ENCODE results near the gene DNAJA1. TPM values are rescaled to one million over a fixed set of nuclear protein-coding genes. Genes with fewer than 3 reads are reported as not detected.
"Not testable (repeated sequence)": the region's sequence is repeated elsewhere in the genome, so short reads cannot be mapped to it uniquely, and the experiment has no call there.

The DNAJA1 gene
- 95.8 and 111 TPM in 2 replicates for total RNA-seq

DNA sequence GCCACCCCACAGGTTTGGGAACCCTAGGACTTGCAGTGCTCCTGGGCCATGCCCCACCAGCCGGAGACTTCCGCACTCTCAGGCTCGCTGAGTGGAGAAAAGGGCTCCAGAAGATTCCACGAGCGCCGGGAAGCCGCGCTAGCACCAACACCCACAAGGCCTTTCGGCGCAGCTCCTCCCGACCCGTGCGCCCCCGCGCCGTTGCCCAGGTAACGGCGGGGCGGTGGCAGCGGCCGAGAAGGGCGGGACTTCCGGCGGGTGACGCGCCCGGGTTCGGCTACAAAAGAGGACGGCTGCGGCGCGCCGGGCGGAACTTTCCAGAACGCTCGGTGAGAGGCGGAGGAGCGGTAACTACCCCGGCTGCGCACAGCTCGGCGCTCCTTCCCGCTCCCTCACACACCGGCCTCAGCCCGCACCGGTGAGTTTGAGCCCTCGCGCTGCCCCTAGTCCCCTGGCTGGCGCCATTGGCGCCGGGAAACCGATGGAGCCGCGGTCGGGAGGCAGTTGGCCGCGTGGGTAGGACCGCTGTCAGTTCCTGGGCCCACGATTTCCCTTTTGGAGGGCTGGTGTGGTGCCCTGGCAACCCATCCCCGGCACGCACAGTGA lies at the start of gene DNAJA1:
DNAJA1 (plus strand) TSS at position 308 of the 606 bp plus-strand sequence. CDS start 1,212 bp downstream, outside the sequence.
- DNase-seq (ENCODE audit: low read depth in 2 of 2) = peak; percentile 71 to 91

DNA sequence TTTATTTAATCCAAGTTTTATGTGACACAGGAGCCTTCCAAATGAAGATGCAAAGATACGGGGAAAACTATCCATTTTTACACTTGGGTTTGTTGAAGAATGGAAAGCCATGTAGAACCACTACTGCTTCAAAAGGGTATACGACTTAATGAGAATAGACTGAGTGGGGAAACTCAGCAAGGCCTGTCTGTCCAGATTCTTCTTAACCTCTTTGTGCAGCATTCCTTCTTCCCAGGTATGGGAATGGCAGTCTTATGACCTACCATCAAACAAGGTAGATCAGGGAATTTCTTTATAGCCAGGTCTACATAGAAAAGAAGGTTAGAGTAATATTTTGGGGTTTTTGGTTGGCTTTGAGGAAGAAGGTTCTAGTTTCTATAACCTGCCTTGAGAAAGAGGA lies 47.0 kb upstream of the DNAJA1 start:
- DNase-seq (ENCODE audit: low read depth in 2 of 2) = no peak

DNA sequence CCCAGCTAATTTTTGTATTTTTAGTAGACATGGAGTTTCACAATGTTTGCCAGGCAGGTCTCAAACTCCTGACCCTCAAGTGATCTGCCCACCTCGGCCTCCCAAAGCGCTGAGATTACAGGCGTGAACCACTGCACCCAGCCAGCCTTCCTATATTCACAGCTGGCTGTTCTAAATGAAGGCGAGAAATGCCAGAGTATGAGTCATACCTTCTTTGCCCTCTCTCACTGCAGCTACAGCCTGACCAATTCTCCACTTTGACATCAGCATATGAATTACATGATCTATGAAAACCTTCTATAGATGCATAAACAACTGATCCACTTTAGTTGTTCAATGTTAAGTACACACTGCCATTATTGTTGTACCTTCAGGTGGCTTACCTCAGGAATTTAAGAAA lies 38.1 kb upstream of the DNAJA1 start:
- no peak for DNase-seq (ENCODE audit: low read depth in 2 of 2)

DNA sequence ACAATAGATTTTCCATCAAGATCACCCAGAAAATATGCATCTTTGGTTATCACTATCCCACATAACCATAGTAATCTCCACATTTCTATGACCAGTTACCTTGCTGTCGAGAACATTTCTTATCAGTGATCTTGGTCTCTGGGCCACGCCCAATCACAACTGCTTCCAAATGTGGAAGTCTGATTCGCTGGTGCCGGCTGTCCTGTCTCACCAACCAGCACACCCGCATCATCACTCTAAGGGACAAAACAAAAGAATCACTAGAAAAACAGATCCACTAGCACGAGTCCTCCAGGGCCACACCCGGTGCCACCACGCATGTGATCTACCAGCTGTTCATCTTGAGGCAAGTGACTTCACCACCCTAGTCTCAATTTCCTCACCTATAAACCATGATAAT lies 35.4 kb upstream of the DNAJA1 start:
- no peak for DNase-seq (ENCODE audit: low read depth in 2 of 2)

DNA sequence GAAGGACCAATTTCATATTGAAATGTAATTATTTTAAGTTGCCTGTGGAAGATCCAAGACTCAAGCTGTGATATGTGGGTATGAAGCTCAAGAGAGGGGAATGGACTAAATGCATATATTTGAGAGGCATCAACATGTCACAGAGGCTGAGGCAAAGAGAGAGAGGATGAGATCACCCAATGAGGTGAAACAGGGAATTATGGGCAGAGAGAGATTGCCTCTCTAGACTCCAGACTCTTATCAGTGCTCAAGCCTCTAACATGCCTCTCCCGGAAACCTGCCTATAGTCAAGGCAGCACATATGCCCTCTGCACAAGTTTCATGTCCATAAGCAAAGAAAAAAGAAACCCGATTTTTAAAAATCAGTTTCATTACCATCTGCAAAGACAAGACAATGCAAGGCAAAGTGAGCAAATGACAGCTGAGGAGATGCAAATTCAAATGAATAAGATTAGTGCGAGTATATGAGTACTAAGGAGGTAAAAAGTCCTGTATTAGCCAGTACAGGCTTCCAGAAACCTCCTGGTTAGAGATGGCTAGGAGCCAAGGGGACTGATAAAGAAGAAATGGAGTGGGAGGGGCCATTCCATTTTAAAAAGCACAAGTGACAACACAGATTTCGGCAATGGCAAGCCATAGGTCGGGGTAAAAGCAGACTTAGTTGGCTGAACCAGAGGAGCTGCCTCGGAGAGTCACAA lies 33.0 kb upstream of the DNAJA1 start:
- no peak for DNase-seq (ENCODE audit: low read depth in 2 of 2)

DNA sequence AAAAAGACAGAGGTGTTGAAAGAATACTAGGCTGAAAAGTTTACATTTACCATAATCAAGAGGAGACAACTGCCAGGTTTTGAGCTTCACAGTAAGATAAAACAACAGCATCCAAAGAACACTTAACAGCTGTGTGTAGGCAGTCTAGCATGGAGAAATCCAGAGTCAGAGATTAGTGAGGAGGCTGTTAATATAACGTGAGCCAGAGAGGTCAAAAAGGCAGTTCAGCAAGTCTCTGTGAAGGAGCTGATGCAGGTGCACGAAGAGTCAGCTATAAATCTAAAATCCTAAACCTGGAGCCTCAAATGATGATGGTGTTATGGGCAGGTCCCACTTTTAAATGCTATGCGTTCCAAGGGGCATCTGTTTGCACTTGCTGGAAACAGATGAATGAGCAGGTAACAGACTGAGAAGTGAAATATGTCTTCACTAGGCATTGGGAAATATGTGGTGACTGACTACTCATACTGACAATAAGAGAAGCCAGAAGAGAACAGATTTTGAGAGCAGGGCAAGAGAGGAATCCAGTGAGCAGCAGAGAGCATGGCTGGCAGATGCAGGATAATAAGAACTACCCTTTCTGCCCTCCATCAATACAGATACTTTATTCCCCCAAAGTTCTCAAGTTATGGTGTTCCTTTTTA lies 32.4 kb upstream of the DNAJA1 start:
- DNase-seq (ENCODE audit: low read depth in 2 of 2) = no peak

DNA sequence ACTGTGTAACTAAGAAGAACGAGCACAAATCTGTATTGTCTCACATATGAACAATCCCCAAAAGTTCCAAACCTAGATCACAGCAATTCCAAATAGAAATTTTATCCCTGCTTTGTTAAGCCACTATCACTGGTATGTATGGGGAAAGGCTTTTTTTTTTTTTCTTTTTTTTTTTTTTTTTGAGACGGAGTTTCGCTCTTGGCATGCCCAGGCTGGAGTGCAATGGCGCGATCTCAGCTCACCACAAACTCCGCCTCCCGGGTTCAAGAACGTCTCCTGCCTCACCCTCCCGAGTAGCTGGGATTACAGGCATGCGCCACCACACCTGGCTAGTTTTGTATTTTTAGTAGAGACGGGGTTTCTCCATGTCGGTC lies 24.4 kb upstream of the DNAJA1 start:
- DNase-seq (ENCODE audit: low read depth in 2 of 2) = not testable (repeated sequence)

DNA sequence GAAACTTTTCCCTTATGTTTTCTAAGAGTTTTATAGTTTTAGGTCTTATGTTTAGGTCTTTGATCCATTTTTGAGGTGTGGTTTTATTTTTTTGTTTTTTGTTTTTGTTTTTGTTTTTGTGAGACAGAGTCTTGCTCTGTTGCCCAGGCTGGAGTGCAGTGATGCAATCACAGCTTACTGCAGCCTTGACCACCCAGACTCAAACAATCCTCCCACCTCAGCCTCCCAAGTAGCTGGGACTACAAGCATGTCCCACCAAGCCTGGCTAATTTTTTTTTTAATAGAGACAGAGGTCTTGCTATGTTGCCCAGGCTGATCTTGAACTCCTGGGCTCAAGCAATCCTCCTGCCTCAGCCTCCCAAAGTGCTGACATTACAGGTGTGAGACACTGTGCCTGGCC lies 19.7 kb upstream of the DNAJA1 start:
- not testable (repeated sequence) for DNase-seq (ENCODE audit: low read depth in 2 of 2)

DNA sequence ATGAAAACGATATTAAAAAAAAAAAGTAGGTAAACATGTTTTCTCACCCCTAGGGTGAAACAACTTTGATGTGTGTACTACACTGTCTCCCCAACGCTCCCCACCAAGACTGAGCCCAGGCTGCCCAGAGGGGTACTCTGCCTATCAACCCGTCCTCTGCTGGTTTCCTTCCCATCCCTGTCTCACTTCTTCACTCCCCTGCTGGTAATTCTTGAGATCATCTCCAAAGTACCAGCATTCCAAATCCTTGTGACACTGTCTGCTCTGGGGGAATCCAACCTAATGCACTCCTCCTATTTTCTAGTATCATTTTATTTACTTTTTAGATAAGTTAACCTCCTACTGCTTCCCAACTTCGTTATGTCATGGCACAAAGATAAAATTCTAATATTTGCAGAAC lies 17.3 kb upstream of the DNAJA1 start:
- no peak for DNase-seq (ENCODE audit: low read depth in 2 of 2)

DNA sequence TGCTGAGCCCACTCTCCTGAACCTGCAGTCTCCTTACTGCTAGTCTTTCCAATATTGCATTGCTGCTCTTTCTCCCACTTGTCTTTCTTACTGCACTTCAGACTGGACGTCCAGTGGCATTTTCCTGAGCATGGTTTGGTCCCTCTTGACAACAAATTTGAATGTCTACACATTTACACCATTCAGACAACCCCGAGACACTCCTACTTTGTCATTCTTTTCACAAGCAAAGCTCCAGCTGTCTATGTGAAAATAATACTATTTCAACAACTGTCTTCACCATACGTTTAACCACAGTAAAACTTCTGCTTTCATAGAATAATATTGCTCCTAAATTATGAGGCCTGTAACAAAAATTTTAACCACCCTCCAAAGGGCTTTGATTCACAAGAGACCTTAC lies 13.2 kb upstream of the DNAJA1 start:
- DNase-seq (ENCODE audit: low read depth in 2 of 2) = no peak

DNA sequence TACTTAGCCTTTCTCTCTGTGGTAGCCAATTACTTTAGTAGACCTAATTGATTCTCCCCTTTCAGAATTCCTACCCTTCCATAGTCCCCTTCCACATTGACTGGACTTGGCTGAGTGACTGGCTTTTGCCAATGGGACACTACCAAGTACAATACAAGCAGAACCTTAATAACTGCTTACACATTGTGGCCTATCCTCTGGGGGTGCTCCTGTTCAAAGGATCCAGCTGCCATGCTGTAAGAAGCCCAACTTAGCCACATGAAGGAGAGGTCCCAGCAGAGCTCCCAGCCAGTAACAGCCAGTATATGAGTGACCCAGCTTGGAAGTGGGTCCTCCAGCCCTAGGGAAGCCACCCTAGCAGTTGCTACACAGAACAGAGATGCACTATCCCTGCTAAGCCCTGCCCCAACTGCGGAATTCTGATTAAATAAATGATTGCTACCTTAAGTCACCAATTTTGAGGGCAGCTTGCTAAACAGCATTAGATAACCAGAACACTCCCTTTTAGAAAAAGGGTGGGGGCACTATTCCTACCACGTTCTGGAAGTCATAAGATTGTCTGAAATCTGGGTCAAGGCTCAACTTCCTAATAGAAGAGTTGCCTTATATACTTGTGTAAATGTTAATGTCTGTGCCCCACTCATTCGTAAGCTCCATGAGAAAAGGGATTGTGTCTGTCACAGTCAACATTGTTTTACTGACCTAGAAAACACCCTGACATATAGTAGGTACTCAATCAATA lies 12.6 kb upstream of the DNAJA1 start:
- no peak for DNase-seq (ENCODE audit: low read depth in 2 of 2)

DNA sequence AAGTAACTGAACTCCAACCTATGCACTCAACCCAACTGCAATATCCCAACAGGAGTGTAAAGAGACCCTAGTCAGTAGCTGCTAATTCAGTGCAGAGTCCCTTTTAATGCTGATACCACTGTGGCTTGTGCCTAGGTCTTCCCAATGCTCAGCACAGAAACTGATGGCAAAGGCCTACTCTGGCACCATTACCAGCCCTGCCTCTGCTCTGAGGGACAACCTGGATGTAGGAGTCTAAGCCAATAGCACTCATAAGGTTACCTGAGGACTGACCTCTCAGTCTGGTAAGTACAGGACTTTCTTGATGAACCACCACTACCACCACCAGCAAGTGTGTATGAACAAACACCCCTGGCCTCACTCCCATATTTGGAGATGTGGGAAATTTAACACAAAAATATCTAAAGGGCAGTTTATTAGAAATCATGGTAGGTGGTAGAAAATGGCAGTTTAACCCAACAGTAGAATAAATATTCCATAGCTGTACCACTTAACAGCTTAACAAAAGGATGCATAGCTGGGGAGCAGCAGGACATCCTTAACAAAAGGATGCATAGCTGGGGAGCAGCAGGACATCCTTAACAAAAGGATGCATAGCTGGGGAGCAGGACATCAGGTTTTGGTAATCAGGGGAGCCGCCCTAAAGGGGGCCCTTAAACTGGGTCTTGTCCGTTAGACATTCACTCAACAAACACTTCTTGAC lies 11.0 kb upstream of the DNAJA1 start:
- DNase-seq (ENCODE audit: low read depth in 2 of 2) = no peak

DNA sequence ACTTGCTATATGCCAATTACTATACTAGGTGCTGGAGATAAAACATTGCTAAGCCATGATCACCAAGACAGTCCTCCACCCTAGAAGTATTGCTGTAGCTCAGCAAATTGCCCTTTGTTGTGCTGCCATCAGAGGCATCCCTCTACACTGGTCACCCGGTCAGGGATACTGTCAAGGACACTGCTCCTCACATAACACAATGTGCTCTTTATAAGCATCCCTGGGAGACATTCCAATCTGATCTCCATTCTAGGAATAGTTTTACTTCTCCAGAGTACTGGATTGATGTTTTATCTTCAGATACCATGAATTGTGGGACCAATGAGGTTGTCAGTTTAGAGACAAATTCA lies 10.4 kb upstream of the DNAJA1 start:
- no peak for DNase-seq (ENCODE audit: low read depth in 2 of 2)

DNA sequence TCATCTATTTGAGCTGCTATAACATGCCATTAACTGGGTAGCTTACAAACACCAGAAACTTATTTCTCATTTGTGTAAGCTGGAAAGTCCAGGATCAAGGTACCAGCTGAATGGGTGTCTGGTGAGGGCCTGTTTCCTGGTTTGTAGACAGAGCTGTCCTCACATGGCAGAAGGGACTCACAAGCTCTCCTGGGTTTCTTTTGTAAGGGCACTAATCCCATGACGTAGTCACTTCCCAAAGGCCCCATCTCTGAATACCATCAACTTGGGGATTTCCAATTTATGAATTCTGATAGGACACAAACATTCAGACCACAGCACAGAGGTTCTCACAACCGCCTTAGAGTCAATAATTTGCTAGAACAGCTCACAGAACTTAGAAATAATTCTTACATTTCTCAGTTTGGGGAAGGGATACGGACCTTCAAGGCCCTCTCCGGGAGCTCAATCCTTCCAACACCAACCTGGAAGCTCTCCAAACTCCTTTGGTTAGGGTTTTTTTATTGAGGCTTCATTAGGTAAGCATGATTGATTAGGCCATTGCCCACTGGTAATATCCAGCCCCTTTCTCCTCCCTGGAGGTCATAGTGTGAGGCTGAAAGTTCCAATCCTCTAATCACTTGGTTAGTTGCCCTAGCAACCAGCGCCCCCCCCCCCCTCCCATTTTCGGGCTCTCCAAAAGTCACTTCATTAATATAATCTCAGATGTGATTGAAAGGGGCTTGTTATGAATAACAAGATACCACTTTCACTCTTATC lies 7.6 kb upstream of the DNAJA1 start:
- DNase-seq (ENCODE audit: low read depth in 2 of 2) = no peak

DNA sequence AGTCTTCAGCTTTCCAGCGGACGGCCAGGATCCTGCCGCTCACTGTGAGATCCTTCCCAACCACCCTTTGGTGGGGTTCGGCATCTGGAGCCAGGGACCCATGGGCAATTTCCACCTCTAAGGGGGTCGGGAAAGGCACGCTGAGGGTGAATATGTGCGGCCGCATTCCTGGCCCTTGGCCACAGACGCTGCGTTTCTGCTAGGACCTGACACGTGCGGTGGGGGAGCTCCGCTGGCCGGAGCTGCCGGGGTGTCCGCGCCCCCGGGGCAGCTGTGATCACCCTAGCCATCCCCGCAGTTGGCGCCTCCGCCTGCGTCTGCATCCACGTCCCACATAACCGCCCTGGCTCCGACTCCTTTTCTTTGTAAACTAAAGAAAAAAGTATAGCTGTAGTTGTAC lies 5.3 kb upstream of the DNAJA1 start:
- DNase-seq (ENCODE audit: low read depth in 2 of 2) = no peak

DNA sequence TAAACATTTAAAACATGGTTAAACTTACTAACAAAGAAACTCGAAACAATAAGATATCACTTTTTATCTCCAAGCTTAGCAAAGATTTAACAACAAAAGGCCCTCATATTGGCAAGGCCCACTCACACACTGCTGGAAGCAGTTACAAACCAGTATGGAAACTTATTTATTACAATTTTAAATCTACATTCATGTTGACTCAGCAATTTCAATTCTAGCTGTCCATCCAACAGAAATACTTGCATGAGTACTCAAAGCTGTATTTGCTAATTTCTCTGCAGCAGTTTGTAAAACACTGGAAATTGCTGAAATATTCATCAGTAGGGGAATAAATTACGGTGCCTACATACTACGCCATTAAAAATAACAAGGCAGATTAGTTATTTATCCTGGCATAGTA lies 2.8 kb upstream of the DNAJA1 start:
- DNase-seq (ENCODE audit: low read depth in 2 of 2) = no peak

DNA sequence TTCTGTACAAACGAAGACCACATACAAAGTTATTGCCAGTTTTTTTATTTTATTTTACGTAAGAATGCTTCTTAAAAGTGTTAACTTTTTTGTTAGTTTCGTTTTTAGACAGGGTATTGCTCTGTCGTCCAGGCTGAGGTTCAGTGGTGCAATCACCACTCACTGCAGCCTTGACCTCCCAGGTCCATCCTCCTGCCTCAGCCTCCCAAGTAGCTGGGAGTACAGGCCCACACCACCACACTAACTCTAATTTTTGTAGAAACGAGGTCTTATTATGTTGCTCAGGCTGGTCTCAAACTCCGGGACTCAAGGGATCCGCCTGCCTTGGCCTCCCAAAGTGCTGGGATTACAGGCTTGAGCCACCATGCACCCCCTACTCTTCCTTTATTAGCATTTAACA lies 2.3 kb upstream of the DNAJA1 start:
- DNase-seq (ENCODE audit: low read depth in 2 of 2) = no peak

DNA sequence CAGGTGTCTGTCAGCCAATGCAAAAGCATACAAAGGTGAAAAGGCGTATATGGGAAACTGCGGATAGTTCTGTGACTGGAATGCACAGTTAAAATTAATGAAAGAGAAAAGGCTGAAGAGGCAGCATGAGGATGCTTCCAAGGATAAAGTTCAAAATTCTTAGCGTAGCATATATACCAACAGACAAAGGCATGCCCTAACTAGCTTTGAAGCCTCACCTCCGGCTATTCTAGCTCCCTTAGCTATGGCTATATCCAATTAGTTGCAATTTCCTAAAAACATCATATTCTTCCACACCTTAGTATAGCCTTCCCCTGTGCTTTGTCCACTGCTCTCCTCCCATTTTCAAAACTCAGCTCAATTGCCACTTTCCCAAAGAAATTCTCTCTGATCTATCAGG lies 1.4 kb upstream of the DNAJA1 start:
- no peak for DNase-seq (ENCODE audit: low read depth in 2 of 2)

DNA sequence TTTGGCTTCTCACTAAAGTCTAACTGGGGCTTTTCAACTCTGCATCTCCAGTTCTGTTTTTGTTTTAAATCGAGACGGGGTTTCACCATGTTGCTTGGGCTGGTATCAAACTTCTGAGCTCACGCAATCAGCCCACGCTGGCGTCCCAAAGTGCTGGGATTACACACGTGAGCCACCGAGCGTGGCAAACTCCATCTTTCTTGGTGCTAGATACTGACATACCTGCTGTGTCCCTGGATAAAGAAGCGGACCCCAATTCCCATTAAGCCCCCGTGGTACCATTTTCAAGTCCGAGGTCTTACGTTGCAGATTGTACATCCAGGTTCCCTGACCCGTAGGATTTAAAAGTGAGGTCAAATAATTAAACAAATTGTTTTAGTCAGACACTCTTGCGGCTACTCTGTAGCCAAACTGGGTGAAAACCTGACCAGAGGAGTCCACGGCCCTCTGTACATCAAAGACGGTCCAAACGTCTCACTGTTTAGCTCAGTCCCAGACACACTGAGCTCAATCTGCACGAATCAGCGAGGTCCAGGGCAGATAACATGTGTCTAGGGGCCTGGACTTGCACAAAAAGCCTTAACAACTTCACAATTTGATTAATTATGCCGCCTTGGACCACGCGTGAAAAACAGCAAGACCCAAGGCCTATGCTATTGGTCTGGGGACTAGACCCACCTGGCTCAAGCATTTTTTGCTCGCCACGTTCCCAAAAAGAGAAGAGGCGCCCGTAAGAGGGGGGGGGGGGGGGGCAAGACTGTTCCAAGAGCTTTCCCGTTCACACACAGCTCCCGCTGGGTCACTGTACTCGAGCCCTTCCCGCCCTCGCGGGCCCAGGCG lies 727 bp upstream of the DNAJA1 start:
- DNase-seq (ENCODE audit: low read depth in 2 of 2) = peak in 1 of 2 donors; percentile 38

All from dermis microvascular lymphatic vessel endothelial cell (primary cell).